T-helper 17 cell (primary cell): Measurements from ENCODE around the gene PLPPR2. TPM values are rescaled to one million over a fixed set of nuclear protein-coding genes. Genes with fewer than 3 reads are reported as not detected.
"Not testable (repeated sequence)": the region's sequence is repeated elsewhere in the genome, so short reads cannot be mapped to it uniquely, and the experiment has no call there.

Experiments used
- ATAC-seq: fragments of 150-1000 bp; cut with Tn5 transposase; 2 replicates; pipeline ENCODE4 v1.10.0; 2021; ENCODE audit warnings: mild to moderate bottlenecking, moderate library complexity
- DNase-seq, 3 donors: peaks; one replicate each; pipeline versions ENCODE4 v3.0.0 to v3.0.0-alpha.2; 2020 to 2021
- H3K9me3 ChIP-seq: one replicate; pipeline ENCODE4 v1.7.0; 2013; ENCODE audit warnings: low read length, mild to moderate bottlenecking; ENCODE audit not compliant: control insufficient read depth, poor library complexity, severe bottlenecking
- H3K27ac Mint-ChIP-seq: one replicate; pipeline ENCODE4 v1.8.0; 2022; ENCODE audit warnings: mild to moderate bottlenecking, moderate library complexity, mixed read lengths
- H3K27me3 Mint-ChIP-seq: one replicate; pipeline ENCODE4 v1.8.0; 2022; ENCODE audit warnings: mixed read lengths
- H3K36me3 Mint-ChIP-seq: one replicate; pipeline ENCODE4 v1.8.0; 2022; ENCODE audit warnings: low read depth, mixed read lengths
- H3K4me1 Mint-ChIP-seq: one replicate; pipeline ENCODE4 v1.8.0; 2022; ENCODE audit warnings: mild to moderate bottlenecking, mixed read lengths
- H3K4me3 Mint-ChIP-seq: one replicate; pipeline ENCODE4 v1.8.0; 2022; ENCODE audit warnings: mild to moderate bottlenecking, moderate library complexity, mixed read lengths
- total RNA-seq, 4 donors: library from RNA in 2 of 4; stranded (reverse) in 2 of 4; gene quantifications; one replicate each; pipeline ENCODE4 v1.2.3 and lab custom pipeline; 2022 to 2026

The PLPPR2 gene
- total RNA-seq, 2 donors from 2014 or later: 7.1 to 7.5 TPM

GRCh38 chr19:11370744-11371143 lies 15.5 kb downstream of the PLPPR2 start:
- DNase-seq (no peak), ATAC-seq (no peak)
- Mint-ChIP-seq H3K4me1 (peaks cover 11% of the 10 kb centered on the region), H3K27me3 (no peaks in the 10 kb centered on the region), H3K27ac (no peak overlapping the region), H3K4me3 (no peak overlapping the region), H3K36me3 (peaks cover 4% of the 10 kb centered on the region)
- no peaks in the 10 kb centered on the region for H3K9me3 ChIP-seq

DNA sequence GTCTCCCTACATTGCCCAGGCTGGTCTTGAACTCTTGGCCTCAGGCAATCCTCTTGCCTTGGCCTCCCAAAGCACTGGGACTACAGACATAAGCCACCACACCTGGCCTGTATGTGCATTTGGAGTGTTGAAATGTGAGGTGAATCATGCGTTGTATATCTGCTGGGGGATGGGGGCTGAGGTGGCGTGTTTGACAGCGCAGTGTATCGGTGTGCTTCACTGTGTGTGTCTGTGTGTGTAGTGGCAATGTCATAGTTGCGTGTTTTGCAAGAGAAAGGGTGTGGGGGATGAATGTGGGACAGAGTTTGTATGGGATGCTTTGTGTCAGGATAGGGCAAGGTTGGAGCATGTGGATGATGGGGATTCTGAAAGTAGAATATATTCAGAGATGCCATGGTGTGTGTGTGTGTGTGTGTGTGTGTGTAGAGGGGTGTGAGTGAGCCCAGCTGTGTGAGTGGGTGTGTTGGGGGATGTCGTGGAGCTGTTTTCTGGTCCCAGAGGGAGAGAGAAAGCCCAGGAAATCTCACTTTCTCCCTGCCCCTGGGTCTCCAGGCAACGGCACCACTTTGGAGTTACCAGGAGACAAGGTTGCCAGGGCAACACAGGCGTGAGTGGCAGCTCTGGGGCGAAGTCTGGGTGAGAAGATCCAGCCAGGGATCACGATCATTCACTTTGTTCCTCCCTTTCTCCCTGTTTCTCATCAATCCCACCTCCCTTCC lies 18.1 kb downstream of the PLPPR2 start:
- no peak overlapping the region for H3K27ac Mint-ChIP-seq
- peak overlapping the region; percentile 69 for H3K4me3 Mint-ChIP-seq
- peaks cover 7% of the 10 kb centered on the region for H3K36me3 Mint-ChIP-seq
- no peaks in the 10 kb centered on the region for H3K9me3 ChIP-seq
- DNase-seq (no peak), ATAC-seq (no peak)
- peaks cover 22% of the 10 kb centered on the region for H3K4me1 Mint-ChIP-seq
- H3K27me3 Mint-ChIP-seq: no peaks in the 10 kb centered on the region

- Mint-ChIP-seq H3K36me3 (peaks cover 7% of the 10 kb centered on the region), H3K27ac (no peak overlapping the region)
Measured at GRCh38 chr19:11373885-11374432, 18.7 kb downstream of the PLPPR2 start.

GRCh38 chr19:11374433-11375142 lies 19.4 kb downstream of the PLPPR2 start, which contains the start of gene SWSAP1:
Gene SWSAP1 (plus strand): TSS chr19:11374666. CDS start chr19:11374681, 15 bp downstream.
- H3K4me3 Mint-ChIP-seq: no peak within 1 kb of the TSS
- no peak within 1 kb of the TSS for H3K27ac Mint-ChIP-seq

More at GRCh38 chr19:11373885-11374432, 18.7 kb downstream of the PLPPR2 start:
- no peaks in the 10 kb centered on the region for H3K9me3 ChIP-seq
- Mint-ChIP-seq H3K4me1 (peaks cover 22% of the 10 kb centered on the region), H3K4me3 (no peak overlapping the region), H3K27me3 (no peaks in the 10 kb centered on the region)
- ATAC-seq: no peak
- no peak for DNase-seq

GRCh38 chr19:11375143-11375948 lies 20.1 kb downstream of the PLPPR2 start:
- Mint-ChIP-seq H3K27me3 (no peaks in the 10 kb centered on the region), H3K4me1 (peaks cover 28% of the 10 kb centered on the region), H3K4me3 (no peak overlapping the region), H3K36me3 (peaks cover 7% of the 10 kb centered on the region), H3K27ac (no peak overlapping the region)
- DNase-seq (peak; percentile 53 to 61 (median 61)), ATAC-seq (peak; percentile 52)
- no peaks in the 10 kb centered on the region for H3K9me3 ChIP-seq

More at GRCh38 chr19:11374433-11375142, 19.4 kb downstream of the PLPPR2 start, which contains the start of gene SWSAP1:
- peak; percentile 90 to 95 (median 93) for DNase-seq
- H3K36me3 Mint-ChIP-seq: peaks cover 7% of the 10 kb centered on the region
- no peaks in the 10 kb centered on the region for H3K27me3 Mint-ChIP-seq
- peak; percentile 91 for ATAC-seq
- H3K4me1 Mint-ChIP-seq: peaks cover 22% of the 10 kb centered on the region
- no peaks in the 10 kb centered on the region for H3K9me3 ChIP-seq

- H3K9me3 ChIP-seq: no peaks in the 10 kb centered on the region
- ATAC-seq (no peak), DNase-seq (no peak)
- H3K4me1 Mint-ChIP-seq: peaks cover 38% of the 10 kb centered on the region
- no peak overlapping the region for H3K4me3 Mint-ChIP-seq
- peaks cover 2% of the 10 kb centered on the region for H3K36me3 Mint-ChIP-seq
- peaks cover 6% of the 10 kb centered on the region for H3K27me3 Mint-ChIP-seq
- H3K27ac Mint-ChIP-seq: peak overlapping the region; percentile 2
Measured at GRCh38 chr19:11377237-11377636, 22.0 kb downstream of the PLPPR2 start.

- ATAC-seq (no peak), DNase-seq (no peak)
- Mint-ChIP-seq H3K4me3 (no peak overlapping the region), H3K27ac (no peak overlapping the region), H3K27me3 (peaks cover 9% of the 10 kb centered on the region), H3K36me3 (peaks cover 2% of the 10 kb centered on the region), H3K4me1 (peaks cover 38% of the 10 kb centered on the region)
- H3K9me3 ChIP-seq: no peaks in the 10 kb centered on the region
Measured at GRCh38 chr19:11377756-11378155, 22.5 kb downstream of the PLPPR2 start.

- H3K27me3 Mint-ChIP-seq: peaks cover 13% of the 10 kb centered on the region
- H3K4me1 Mint-ChIP-seq: peaks cover 34% of the 10 kb centered on the region
- no peak overlapping the region for H3K4me3 Mint-ChIP-seq
- peaks cover 2% of the 10 kb centered on the region for H3K36me3 Mint-ChIP-seq
- H3K9me3 ChIP-seq: no peaks in the 10 kb centered on the region
- DNase-seq: no peak
- no peak for ATAC-seq
- peak overlapping the region; percentile 57 for H3K27ac Mint-ChIP-seq
Measured at GRCh38 chr19:11378319-11379189, 23.3 kb downstream of the PLPPR2 start.

DNA sequence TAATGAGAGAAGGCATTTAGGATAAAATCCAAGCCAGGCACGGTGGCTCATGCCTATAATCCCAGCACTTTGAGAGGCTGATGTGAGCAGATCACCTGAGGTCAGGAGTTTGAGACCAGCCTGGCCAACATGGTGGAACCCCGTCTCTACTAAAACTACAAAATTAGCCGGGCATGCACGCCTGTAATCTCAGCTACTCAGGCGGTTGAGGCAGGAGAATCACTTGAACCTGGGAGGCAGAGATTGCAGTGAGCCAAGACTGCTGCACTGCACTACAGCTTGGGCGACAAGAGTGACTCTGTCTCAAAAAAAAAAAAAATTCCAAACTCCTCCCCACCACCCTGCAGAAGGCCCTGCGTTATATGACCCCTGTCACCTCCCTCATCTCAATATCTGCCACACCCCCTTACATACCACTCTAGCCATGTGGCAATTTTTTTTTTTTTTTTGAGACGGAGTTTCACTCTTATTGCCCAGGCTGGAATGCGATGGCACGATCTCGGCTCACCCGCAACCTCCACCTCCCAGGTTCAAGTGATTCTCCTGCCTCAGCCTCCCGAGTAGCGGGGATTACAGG lies 24.1 kb downstream of the PLPPR2 start:
- not testable (repeated sequence) for DNase-seq, H3K9me3 ChIP-seq, ATAC-seq, H3K36me3 Mint-ChIP-seq, H3K4me3 Mint-ChIP-seq
- Mint-ChIP-seq H3K27me3 (peaks cover 13% of the 10 kb centered on the region), H3K4me1 (peaks cover 34% of the 10 kb centered on the region), H3K27ac (peak overlapping the region; percentile 96)

DNA sequence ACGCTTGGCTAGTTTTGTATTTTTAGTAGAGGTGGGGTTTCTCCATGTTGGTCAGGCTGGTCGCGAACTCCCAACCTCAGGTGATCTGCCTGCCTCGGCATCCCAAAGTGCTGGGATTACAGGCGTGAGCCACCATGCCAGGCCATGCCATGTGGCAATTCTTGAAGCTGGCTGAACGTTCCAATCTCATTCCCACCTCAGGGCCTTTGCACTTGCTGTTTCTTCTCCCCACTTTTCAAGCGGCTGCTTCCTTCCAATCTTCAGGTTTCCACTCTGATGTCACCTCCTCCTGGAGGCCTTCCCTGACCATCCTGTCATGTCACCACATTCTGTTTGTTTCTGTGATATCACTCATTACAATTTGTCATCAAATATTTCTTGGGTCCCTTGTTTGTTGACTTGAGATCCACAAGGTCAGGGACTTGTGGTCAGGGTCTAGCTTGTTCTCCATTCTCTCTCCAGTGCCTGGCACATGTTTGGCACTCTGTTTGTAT lies 24.7 kb downstream of the PLPPR2 start:
- DNase-seq: no peak
- Mint-ChIP-seq H3K36me3 (peaks cover 2% of the 10 kb centered on the region), H3K27me3 (peaks cover 13% of the 10 kb centered on the region), H3K4me3 (peak overlapping the region; percentile 97), H3K27ac (peak overlapping the region; percentile 96), H3K4me1 (peaks cover 37% of the 10 kb centered on the region)
- ATAC-seq: no peak
- H3K9me3 ChIP-seq: no peaks in the 10 kb centered on the region

DNA sequence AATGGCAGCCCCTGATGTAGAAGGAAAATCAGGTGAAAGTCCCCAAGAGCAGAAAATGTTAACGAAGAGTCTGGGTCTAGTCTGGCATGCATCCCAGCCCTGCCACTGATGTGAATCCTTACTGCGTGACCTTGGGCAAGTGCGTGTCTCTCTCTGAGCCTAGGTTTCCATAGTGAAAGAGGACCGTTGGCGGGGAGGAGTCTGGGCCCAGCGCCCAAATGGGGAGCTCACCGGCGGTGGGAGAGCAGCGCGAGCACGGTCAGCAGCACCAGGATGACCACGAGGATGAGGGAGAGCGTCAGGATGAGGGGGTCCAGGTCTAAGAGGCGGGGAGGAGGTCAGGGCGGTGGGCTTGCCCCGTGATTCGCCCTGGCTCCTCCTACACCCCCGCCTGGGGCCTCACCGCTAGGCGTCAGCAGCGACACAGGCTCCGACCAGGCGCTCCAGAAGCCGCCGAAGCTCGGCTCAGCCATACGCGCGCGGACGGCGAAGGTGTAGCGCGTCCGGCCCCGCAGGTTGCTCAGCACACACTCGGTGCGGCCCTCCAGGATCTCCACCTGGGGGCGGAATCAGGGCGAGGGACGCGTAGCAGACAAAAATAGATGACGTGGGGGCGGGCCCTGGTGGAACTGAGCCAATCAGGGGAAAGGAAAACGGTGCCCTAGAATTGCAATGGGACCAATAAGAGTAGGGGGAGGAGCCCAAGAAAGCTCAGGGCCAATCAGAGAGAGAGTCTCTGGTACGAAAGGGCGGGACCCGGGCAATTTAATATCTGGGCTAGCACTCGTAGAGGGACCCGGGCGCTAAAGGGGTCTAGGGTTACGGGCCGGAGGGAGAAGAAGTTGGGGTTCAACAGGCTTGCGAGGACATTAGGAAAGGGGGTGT lies 25.7 kb downstream of the PLPPR2 start:
- no peaks in the 10 kb centered on the region for H3K9me3 ChIP-seq
- Mint-ChIP-seq H3K4me3 (peak overlapping the region; percentile 97), H3K4me1 (peaks cover 33% of the 10 kb centered on the region), H3K27ac (peak overlapping the region; percentile 96), H3K36me3 (peaks cover 2% of the 10 kb centered on the region), H3K27me3 (peaks cover 13% of the 10 kb centered on the region)
- DNase-seq (peak; percentile 92 to 96 (median 94)), ATAC-seq (peak; percentile 90)
